A549 (cell line): ENCODE measurements around the gene THOC7. TPM values are rescaled to one million over a fixed set of nuclear protein-coding genes. Genes with fewer than 3 reads are reported as not detected.

Experiments
- ATAC-seq, 2 experiments: fragments of 200-7000 bp in 1 of 2; fragments of >200 bp in 1 of 2; cut with Nextera tagmentation in 1 of 2; cut with Tn5 transposase in 1 of 2; 3 replicates each; pipeline versions ENCODE4 v1.8.0 to v1.9.1; 2018 to 2020; ENCODE audit warnings: mild to moderate bottlenecking in 1 of 2, moderate library complexity in 1 of 2
- CTCF ChIA-PET: fragments of 300-600 bp; sonication (Branson Sonifier 250); formaldehyde crosslinking; extraction: SDS; loops from one replicate; lab custom pipeline; 2021; ENCODE audit warnings: antibody characterized with exemption, inconsistent platforms; lab: Yijun Ruan, JAX
- POLR2A ChIA-PET: fragments of 350-600 bp; formaldehyde crosslinking; extraction: SDS; loops from one replicate; lab custom pipeline; 2021; ENCODE audit warnings: antibody characterized with exemption, inconsistent platforms; lab: Yijun Ruan, JAX
- DNase-seq, 2 experiments: peaks; one replicate each; pipeline versions ENCODE4 v3.0.0 to v3.0.0-alpha.2; 2011 to 2016; ENCODE audit warnings: low read depth in 1 of 2, low spot score in 1 of 2
- FAIRE-seq: peaks from 2 replicates; lab custom pipeline; 2011; peaks lifted over from hg19 to GRCh38; lab: Jason Lieb, UNC
- H3K27ac ChIP-seq, 2 experiments: fragments of >200 bp; sonication (Bioruptor Twin); formaldehyde crosslinking; 3 replicates each; pipeline ENCODE4 v1.5.1; 2016 to 2017
- H3K4me1 ChIP-seq: fragments of >200 bp; sonication (Bioruptor Twin); formaldehyde crosslinking; 3 replicates; pipeline ENCODE4 v1.6.1; 2016
- H3K4me2 ChIP-seq: fragments of >200 bp; sonication (Bioruptor Twin); formaldehyde crosslinking; 3 replicates; pipeline ENCODE4 v1.6.1; 2016
- H3K4me3 ChIP-seq: fragments of >200 bp; sonication (Bioruptor Twin); formaldehyde crosslinking; 3 replicates; pipeline ENCODE4 v1.5.1; 2016
- H3K9me3 ChIP-seq: fragments of >200 bp; sonication (Bioruptor Twin); formaldehyde crosslinking; 3 replicates; pipeline ENCODE4 v1.6.1; 2016
- BHLHE40 ChIP-seq: IDR thresholded peaks from 2 replicates; pipeline ENCODE4 v1.6.1; 2012; ENCODE audit warnings: low read depth, low read length, inconsistent platforms
- CHD4 ChIP-seq: fragments of 200-600 bp; sonication (generic); IDR thresholded peaks from 2 replicates; pipeline ENCODE4 v1.6.1; 2016; ENCODE audit warnings: antibody characterized with exemption, mild to moderate bottlenecking, borderline replicate concordance
- EP300 ChIP-seq, 2 experiments: fragments of >200 bp; sonication (Bioruptor Twin); formaldehyde crosslinking; IDR thresholded peaks; 2 replicates in 1 of 2; 3 replicates in 1 of 2; pipeline ENCODE4 v1.6.1; 2016 to 2017
- FOSB ChIP-seq: fragments of 250-450 bp; sonication (Bioruptor Pico); IDR thresholded peaks from 2 replicates; pipeline ENCODE4 v1.5.0; 2020; ENCODE audit warnings: mild to moderate bottlenecking, moderate library complexity
- FOSL2 ChIP-seq, 2 experiments: fragments of 450-650 bp in 1 of 2; fragments of >200 bp in 1 of 2; sonication (Bioruptor Twin) in 1 of 2; formaldehyde crosslinking; IDR thresholded peaks; 2 replicates each; pipeline versions ENCODE4 v1.5.0 to v1.6.1; 2016 to 2020; ENCODE audit warnings: mild to moderate bottlenecking in 1 of 2, moderate library complexity in 1 of 2
- GATA3 ChIP-seq: IDR thresholded peaks from 2 replicates; pipeline ENCODE4 v1.6.1; 2012; ENCODE audit warnings: borderline replicate concordance
- HOXA7 ChIP-seq: fragments of 250-450 bp; sonication (Bioruptor Pico); IDR thresholded peaks from 2 replicates; pipeline ENCODE4 v1.5.0; 2020; ENCODE audit warnings: mild to moderate bottlenecking, moderate library complexity
- HOXB5 ChIP-seq: fragments of 250-450 bp; sonication (Bioruptor Pico); IDR thresholded peaks from 2 replicates; pipeline ENCODE4 v1.5.0; 2020; ENCODE audit warnings: mild to moderate bottlenecking, moderate library complexity
- KDM1A ChIP-seq: fragments of 200-600 bp; sonication (generic); IDR thresholded peaks from 2 replicates; pipeline ENCODE4 v1.6.1; 2016; ENCODE audit warnings: low read depth, mild to moderate bottlenecking
- MAZ ChIP-seq: fragments of 150-350 bp; IDR thresholded peaks from 2 replicates; pipeline ENCODE4 v1.6.1; 2014; ENCODE audit warnings: antibody characterized with exemption, low read depth, low read length, borderline replicate concordance
- RAD21 ChIP-seq, 2 experiments: fragments of >200 bp in 1 of 2; sonication (Bioruptor Twin) in 1 of 2; formaldehyde crosslinking in 1 of 2; IDR thresholded peaks in 1 of 2; conservative IDR thresholded peaks in 1 of 2; 2 replicates in 1 of 2; 3 replicates in 1 of 2; pipeline ENCODE4 v1.6.1; 2012 to 2018; ENCODE audit warnings: inconsistent platforms in 1 of 2
- RARB ChIP-seq: fragments of 250-450 bp; sonication (Bioruptor Pico); IDR thresholded peaks from 2 replicates; pipeline ENCODE4 v1.8.0; 2021; ENCODE audit warnings: mild to moderate bottlenecking, moderate library complexity
- RCOR1 ChIP-seq: fragments of 150-350 bp; IDR thresholded peaks from 2 replicates; pipeline ENCODE4 v1.6.1; 2014; ENCODE audit warnings: antibody characterized with exemption, low read length, low read depth
- SREBF2 ChIP-seq: fragments of 450-650 bp; IDR thresholded peaks from 2 replicates; pipeline ENCODE4 v1.6.1; 2014; ENCODE audit warnings: mild to moderate bottlenecking, moderate library complexity
- TFCP2L1 ChIP-seq: fragments of 250-450 bp; sonication (Bioruptor Pico); IDR thresholded peaks from 2 replicates; pipeline ENCODE4 v1.5.0; 2021; ENCODE audit warnings: mild to moderate bottlenecking
- TP53 ChIP-seq: fragments of 250-450 bp; sonication (Bioruptor Pico); IDR thresholded peaks from 2 replicates; pipeline ENCODE4 v1.5.0; 2021; ENCODE audit warnings: mild to moderate bottlenecking, moderate library complexity
- ZC3H11A ChIP-seq: fragments of 450-650 bp; IDR thresholded peaks from 2 replicates; pipeline ENCODE4 v1.6.1; 2014; ENCODE audit warnings: antibody characterized with exemption, mild to moderate bottlenecking
- WGBS: methylation state at CpG from one replicate; pipeline ENCODE4 v1.1.6; 2017; ENCODE audit errors: missing lambda C conversion rate; 5-methylcytosine and 5-hydroxymethylcytosine counted together
- polyA plus RNA-seq, 4 experiments: library from polyadenylated mRNA; depleted of rRNA in 3 of 4; stranded (reverse); fragments of >200 nt; fragmentation: RNase III in 1 of 4; extraction: RNeasy Plus Mini Kit Qiagen cat#74134 plus additional on column Dnase treatment in 1 of 4; gene quantifications; 2 replicates in 3 of 4; 3 replicates in 1 of 4; pipeline ENCODE4 v1.2.3, GENCODE V29; 2011 to 2017
- TF ChIP-seq, protein P1 (sequence below): fragments of 150-350 bp; IDR thresholded peaks from 2 replicates; pipeline ENCODE4 v1.6.1; 2014; ENCODE audit warnings: low read depth, mild to moderate bottlenecking, low read length
- TF ChIP-seq, protein P2 (sequence below): IDR thresholded peaks from 2 replicates; pipeline ENCODE4 v1.6.1; 2012
- TF ChIP-seq, protein P3 (sequence below): fragments of 450-650 bp; IDR thresholded peaks from 2 replicates; pipeline ENCODE4 v1.6.1; 2014; ENCODE audit warnings: antibody characterized with exemption
- TF ChIP-seq, protein P4 (sequence below): IDR thresholded peaks from 2 replicates; pipeline ENCODE4 v1.6.1; 2012; ENCODE audit warnings: low read depth, borderline replicate concordance

THOC7 gene
- polyA plus RNA-seq, 2 of the 4 experiments (the other 2 are of a cell fraction) = 65.2 to 71.7 TPM

DNA sequence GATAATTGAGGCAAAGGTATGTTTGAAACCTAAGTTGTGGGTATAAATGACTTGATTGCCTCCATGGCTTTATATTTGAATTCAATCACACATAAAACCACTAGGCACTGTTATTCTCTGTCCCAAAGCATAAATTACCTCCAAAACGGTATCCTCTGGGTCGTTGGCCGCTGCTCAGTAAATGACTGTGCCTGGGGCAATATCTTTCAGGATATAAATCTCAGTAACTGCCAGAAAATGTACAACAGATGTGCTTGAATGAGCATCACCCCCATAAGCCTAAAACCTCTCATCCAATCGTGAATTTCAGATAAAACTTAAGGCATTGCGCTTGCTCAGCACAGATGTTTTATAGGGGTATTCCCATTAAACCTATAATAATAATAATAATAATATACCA lies 63.5 kb downstream of the THOC7 start:
- no peak for DNase-seq
- TF ChIP-seq, protein P1, sequence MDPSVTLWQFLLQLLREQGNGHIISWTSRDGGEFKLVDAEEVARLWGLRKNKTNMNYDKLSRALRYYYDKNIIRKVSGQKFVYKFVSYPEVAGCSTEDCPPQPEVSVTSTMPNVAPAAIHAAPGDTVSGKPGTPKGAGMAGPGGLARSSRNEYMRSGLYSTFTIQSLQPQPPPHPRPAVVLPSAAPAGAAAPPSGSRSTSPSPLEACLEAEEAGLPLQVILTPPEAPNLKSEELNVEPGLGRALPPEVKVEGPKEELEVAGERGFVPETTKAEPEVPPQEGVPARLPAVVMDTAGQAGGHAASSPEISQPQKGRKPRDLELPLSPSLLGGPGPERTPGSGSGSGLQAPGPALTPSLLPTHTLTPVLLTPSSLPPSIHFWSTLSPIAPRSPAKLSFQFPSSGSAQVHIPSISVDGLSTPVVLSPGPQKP = no peak
- TF ChIP-seq TP53 (no peak), HOXA7 (no peak), TFCP2L1 (CRISPR knock-in tag) (no peak), GATA3 (no peak), EP300 (IDR thresholded peaks at IDR 0.05) (no peak), MAZ (no peak)
- CTCF ChIA-PET = no interaction called here
- Histone ChIP-seq H3K27ac (no peak overlapping the region), H3K4me2 (no peak overlapping the region), H3K4me1 (no peaks in the 10 kb centered on the region), H3K9me3 (no peaks in the 10 kb centered on the region), H3K4me3 (no peak overlapping the region)
- no peak for FAIRE-seq
- ATAC-seq = no peak
- POLR2A ChIA-PET = no interaction called here
- 24% methylated on average over 5 of the region's 5 CpGs for WGBS

DNA sequence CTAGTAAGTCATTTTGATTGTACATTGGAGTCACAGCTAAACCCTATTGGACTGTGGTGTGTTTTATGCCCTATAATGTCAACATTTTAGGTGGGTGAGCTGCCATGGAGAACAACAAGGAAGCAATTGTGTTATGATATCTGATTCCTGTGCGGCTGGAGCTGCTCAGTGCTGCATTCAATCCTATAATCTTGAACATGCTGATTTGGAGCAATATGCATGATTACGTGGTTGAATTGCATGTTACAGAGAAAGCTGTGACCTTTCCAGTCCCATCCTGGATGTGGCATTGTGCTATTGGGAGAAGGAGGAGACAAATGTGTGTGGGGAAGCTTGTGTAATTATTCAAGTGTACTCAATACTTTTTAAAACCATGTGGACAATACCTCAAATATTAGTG lies 64.7 kb downstream of the THOC7 start:
- 69% methylated on average over 2 of the region's 2 CpGs for WGBS
- ChIA-PET CTCF (interaction anchor here (0.7 kb wide), 1 partner anchor 20 kb away, joined by 3 read pairs; the partner anchor contains the start of gene C3orf49), POLR2A (no interaction called here)
- H3K9me3 ChIP-seq = no peaks in the 10 kb centered on the region
- TF ChIP-seq KDM1A = no peak
- no peak for TF ChIP-seq GATA3
- TF ChIP-seq SREBF2 = no peak
- FAIRE-seq (no peak), DNase-seq (no peak), ATAC-seq (no peak)
- H3K4me1 ChIP-seq = no peaks in the 10 kb centered on the region
- H3K4me2 ChIP-seq = no peak overlapping the region
- H3K4me3 ChIP-seq = no peak overlapping the region
- H3K27ac ChIP-seq = no peak overlapping the region

DNA sequence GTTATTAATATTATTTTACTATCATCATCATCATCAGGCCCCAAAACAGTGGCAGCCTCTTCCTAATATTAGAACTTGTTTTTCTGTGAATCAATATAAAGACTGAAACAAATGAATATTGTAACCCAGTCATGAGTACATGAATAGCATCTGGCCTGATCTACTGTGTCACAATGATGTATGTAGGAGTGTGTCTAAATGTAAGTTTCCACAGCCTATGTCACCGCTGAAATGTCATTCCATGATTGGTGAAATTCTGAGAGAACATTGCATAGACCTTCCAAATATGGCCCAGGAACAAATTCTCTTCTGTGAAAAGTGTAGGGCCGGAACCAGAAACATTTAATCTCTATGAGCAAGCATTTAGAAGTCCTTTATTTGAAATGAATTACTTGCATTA lies 65.1 kb downstream of the THOC7 start:
- Histone ChIP-seq H3K4me2 (no peak overlapping the region), H3K4me3 (no peak overlapping the region), H3K4me1 (no peaks in the 10 kb centered on the region), H3K9me3 (no peaks in the 10 kb centered on the region), H3K27ac (no peak overlapping the region)
- ChIA-PET CTCF (interaction anchor here (0.7 kb wide), 1 partner anchor 20 kb away, joined by 3 read pairs; the partner anchor contains the start of gene C3orf49), POLR2A (no interaction called here)
- ATAC-seq = no peak
- 79% methylated on average over 2 of the region's 2 CpGs for WGBS
- TF ChIP-seq, protein P2, sequence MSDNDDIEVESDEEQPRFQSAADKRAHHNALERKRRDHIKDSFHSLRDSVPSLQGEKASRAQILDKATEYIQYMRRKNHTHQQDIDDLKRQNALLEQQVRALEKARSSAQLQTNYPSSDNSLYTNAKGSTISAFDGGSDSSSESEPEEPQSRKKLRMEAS = no peak
- TF ChIP-seq RAD21 (conservative IDR thresholded peaks at IDR 0.05 in 1 of 2, IDR thresholded peaks at IDR 0.05 in 1 of 2) (no peak), MAZ (no peak), RCOR1 (no peak), FOSB (no peak), KDM1A (no peak), ZC3H11A (no peak), FOSL2 (IDR thresholded peaks at IDR 0.05) (no peak), FOSL2 (CRISPR knock-in tag; IDR thresholded peaks at IDR 0.05) (no peak), HOXB5 (CRISPR knock-in tag) (no peak)
- TF ChIP-seq, protein P3, sequence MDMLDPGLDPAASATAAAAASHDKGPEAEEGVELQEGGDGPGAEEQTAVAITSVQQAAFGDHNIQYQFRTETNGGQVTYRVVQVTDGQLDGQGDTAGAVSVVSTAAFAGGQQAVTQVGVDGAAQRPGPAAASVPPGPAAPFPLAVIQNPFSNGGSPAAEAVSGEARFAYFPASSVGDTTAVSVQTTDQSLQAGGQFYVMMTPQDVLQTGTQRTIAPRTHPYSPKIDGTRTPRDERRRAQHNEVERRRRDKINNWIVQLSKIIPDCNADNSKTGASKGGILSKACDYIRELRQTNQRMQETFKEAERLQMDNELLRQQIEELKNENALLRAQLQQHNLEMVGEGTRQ = no peak
- no peak for DNase-seq
- FAIRE-seq = no peak

DNA sequence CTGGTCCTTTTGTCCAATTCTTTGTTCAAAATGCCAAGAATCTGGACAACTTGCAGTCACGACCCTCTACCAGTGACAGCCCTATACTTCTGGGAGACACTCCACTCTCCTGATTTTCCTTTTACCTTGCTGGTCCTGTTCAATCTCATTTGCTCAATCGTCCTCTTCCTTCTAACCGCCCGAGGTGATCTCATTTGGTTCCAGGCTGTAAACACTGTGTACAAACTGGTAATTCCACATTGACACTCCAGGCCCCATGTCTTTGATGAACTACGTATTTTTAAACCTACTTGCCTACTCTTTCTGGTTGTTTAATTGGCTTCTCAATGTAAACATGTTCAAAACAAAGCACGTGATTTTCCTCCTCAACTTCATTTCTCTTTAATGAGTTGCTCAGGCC lies 68.2 kb downstream of the THOC7 start:
- H3K4me1 ChIP-seq = no peaks in the 10 kb centered on the region
- H3K4me2 ChIP-seq = peak overlapping the region; percentile 33; the same call in 1 of the 3 replicates
- no peak overlapping the region for H3K4me3 ChIP-seq
- ATAC-seq = no peak
- POLR2A ChIA-PET = no interaction called here
- no peak overlapping the region for H3K27ac ChIP-seq
- WGBS = 25% methylated on average over 6 of the region's 6 CpGs
- no peak for DNase-seq
- no peak for FAIRE-seq
- CTCF ChIA-PET = interaction anchor here (0.6 kb wide), 1 partner anchor 54 kb away, joined by 3 read pairs; no protein-coding TSS in a partner anchor
- TF ChIP-seq RAD21 (conservative IDR thresholded peaks at IDR 0.05 in 1 of 2, IDR thresholded peaks at IDR 0.05 in 1 of 2) (no peak), CHD4 (no peak), BHLHE40 (no peak), RARB (CRISPR knock-in tag) (no peak)
- TF ChIP-seq, protein P4, sequence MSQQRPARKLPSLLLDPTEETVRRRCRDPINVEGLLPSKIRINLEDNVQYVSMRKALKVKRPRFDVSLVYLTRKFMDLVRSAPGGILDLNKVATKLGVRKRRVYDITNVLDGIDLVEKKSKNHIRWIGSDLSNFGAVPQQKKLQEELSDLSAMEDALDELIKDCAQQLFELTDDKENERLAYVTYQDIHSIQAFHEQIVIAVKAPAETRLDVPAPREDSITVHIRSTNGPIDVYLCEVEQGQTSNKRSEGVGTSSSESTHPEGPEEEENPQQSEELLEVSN = no peak
- no peaks in the 10 kb centered on the region for H3K9me3 ChIP-seq
